ENCODE results near the gene RPS2. TPM values are rescaled to one million over a fixed set of nuclear protein-coding genes. Genes with fewer than 3 reads are reported as not detected.

Gene RPS2
- total and polyA plus RNA-seq, 10 donors: 1,930 to 6,006 (median 2,352) TPM

DNA sequence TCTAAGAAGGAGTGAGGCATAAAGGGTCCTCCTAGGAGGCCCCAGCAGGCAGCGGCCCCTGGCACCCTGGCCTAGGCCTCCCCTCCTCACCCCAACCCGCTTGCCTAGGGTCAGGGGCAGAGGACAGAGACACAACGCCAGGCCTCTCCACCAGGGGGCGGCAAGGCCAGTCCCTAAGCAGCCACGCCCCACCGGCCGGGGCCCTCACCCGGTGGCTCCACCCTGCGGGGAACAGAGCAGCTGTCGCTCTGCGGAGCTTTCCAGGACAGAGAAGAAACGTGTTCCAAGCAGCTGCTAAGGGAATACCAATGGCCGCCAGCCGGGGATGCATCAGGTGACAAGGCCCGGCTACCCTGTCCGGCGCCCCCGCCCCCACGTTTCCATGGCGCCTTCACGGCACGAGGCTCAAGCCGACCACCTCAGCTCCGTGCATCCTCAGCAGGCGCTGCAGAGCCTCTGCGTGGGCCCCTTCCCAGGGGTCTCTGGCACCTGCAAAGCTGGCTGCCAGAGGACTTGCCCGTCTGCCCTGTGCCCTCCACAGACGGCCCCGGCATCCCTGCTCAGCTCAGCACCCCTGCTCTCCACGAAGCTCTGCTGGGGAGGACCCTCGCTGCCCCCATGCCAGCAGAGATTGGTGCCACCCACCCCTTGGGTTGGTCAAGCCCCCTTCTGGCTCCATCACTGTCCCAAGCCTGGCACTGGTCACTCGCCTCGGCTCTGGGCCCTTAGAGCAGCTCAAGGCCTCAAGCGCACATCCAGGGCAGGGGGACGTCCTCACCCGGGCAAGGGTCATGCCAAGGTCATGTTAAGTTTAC is 39.4 kb upstream of the RPS2 start:
- peak overlapping the region in 1 of 8 donors; percentile 2 for H3K27ac ChIP-seq
- peak; percentile 97 for DNase-seq
- no peaks in the 10 kb centered on the region for H3K27me3 ChIP-seq (replicated peaks in 1 of 7)
- WGBS, 5 donors: 36 to 52% (median 37%) methylated on average over 28 to 36 of the region's 36 CpGs
- H3K9me3 ChIP-seq: no peaks in the 10 kb centered on the region
- intact Hi-C loops (cut with DNase I; ENCODE audit: low total_unique reads): no loop called here
- TF ChIP-seq CTCF (IDR thresholded peaks at IDR 0.05 in 8 of 11, conservative IDR thresholded peaks at IDR 0.05 in 3 of 11) (peak; percentile 85 to 97 (median 93)), POLR2AphosphoS5 (IDR thresholded peaks at IDR 0.05) (peak; percentile 53 to 83 (median 70)), POLR2A (IDR thresholded peaks at IDR 0.05) (no peak)
- peaks cover 48 to 76% (median 59%) of the 10 kb centered on the region in 6 donors for H3K4me1 ChIP-seq
- peak overlapping the region in 4 of 8 donors; percentile 1 to 36 (median 9) for H3K4me3 ChIP-seq
- peaks cover 5 to 64% (median 45%) of the 10 kb centered on the region in 6 donors for H3K36me3 ChIP-seq

DNA sequence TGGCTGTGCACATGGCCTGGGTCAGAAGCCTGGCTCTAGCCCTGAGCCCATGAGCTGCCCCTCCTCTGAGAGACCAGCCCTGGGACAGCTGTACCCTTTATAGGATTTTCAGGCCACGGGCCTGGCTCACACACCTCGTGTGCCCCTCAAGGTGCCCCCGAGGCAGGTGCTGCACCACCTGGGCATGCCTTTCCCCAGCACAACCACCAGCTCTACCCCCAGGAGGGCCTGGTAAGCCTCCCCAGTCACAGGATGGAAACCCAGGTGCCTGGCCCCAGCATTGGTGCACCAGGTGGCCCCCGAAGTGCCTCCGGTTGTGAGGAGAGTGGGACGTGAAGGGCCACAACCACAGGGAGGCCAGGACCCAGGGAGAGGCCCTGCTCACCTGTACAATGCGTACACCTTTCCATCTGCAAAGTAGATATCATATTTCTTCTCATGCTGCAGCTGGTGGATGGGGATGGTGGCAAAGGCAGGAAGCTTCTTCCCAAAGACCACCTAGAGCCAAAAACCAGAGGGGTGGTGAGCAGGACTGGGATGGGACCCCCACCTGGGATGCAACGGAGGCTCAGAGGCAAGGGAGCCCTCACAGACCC is 38.7 kb upstream of the RPS2 start:
- DNase-seq: peak; percentile 68
- intact Hi-C loops (cut with DNase I; ENCODE audit: low total_unique reads): no loop called here
- Histone ChIP-seq H3K36me3 (peaks cover 5 to 72% (median 52%) of the 10 kb centered on the region in 6 donors), H3K27me3 (replicated peaks in 1 of 7) (no peaks in the 10 kb centered on the region), H3K27ac (peak overlapping the region in 1 of 8 donors; percentile 2), H3K9me3 (no peaks in the 10 kb centered on the region), H3K4me1 (peaks cover 41 to 69% (median 52%) of the 10 kb centered on the region in 6 donors), H3K4me3 (no peak overlapping the region)
- TF ChIP-seq POLR2AphosphoS5 (IDR thresholded peaks at IDR 0.05): no peak
- no peak for TF ChIP-seq POLR2A (IDR thresholded peaks at IDR 0.05)
- TF ChIP-seq CTCF (IDR thresholded peaks at IDR 0.05 in 8 of 11, conservative IDR thresholded peaks at IDR 0.05 in 3 of 11): no peak
- 82 to 96% (median 84%) methylated on average over 4 to 8 of the region's 8 CpGs for WGBS, 5 donors

- H3K27ac ChIP-seq: no peak overlapping the region
- 94 to 98% (median 95%) methylated on average over 31 to 47 of the region's 47 CpGs for WGBS, 5 donors
- no peak for TF ChIP-seq POLR2A (IDR thresholded peaks at IDR 0.05)
- no peak for TF ChIP-seq CTCF (IDR thresholded peaks at IDR 0.05 in 8 of 11, conservative IDR thresholded peaks at IDR 0.05 in 3 of 11)
- no peak for TF ChIP-seq POLR2AphosphoS5 (IDR thresholded peaks at IDR 0.05)
- H3K27me3 ChIP-seq (replicated peaks in 1 of 7): no peaks in the 10 kb centered on the region
- intact Hi-C loops (cut with DNase I; ENCODE audit: low total_unique reads): no loop called here
- H3K4me3 ChIP-seq: no peak overlapping the region
- peak; percentile 79 for DNase-seq
- H3K36me3 ChIP-seq: peaks cover 5 to 74% (median 59%) of the 10 kb centered on the region in 6 donors
- no peaks in the 10 kb centered on the region for H3K9me3 ChIP-seq
- peaks cover 36 to 62% (median 45%) of the 10 kb centered on the region in 6 donors for H3K4me1 ChIP-seq
These were observed 38.0 kb upstream of the RPS2 start for GRCh38 chr16:2002406-2003230.
